HEK293 (cell line): Measurements from ENCODE around the gene CABP7.

Experiments used
- CTCF ChIP-seq: fragments of 450-650 bp; formaldehyde crosslinking; IDR thresholded peaks from 2 replicates; pipeline ENCODE4 v1.5.1; 2016; ENCODE audit warnings: missing biosample characterization, missing genetic modification characterization
- ELK4 ChIP-seq: IDR thresholded peaks from 2 replicates; pipeline ENCODE4 v1.6.1; 2011; ENCODE audit warnings: mild to moderate bottlenecking, low read depth, low read length, borderline replicate concordance
- HOXA7 ChIP-seq: sonication (generic); formaldehyde crosslinking; IDR thresholded peaks from 2 replicates; pipeline ENCODE4 v1.8.1; 2022; ENCODE audit warnings: missing genetic modification reagents, borderline replicate concordance
- KLF10 ChIP-seq: fragments of 450-650 bp; IDR thresholded peaks from 2 replicates; pipeline ENCODE4 v1.5.1; 2018; ENCODE audit warnings: missing biosample characterization, mild to moderate bottlenecking, missing genetic modification characterization
- ZBTB20 ChIP-seq: fragments of 450-650 bp; formaldehyde crosslinking; IDR thresholded peaks from 2 replicates; pipeline ENCODE4 v1.5.1; 2016; ENCODE audit warnings: missing biosample characterization, missing genetic modification characterization
- ZNF146 ChIP-seq: fragments of 450-650 bp; formaldehyde crosslinking; IDR thresholded peaks from 2 replicates; pipeline ENCODE4 v1.5.1; 2016; ENCODE audit warnings: missing biosample characterization, missing genetic modification characterization
- ZNF214 ChIP-seq: fragments of 450-650 bp; formaldehyde crosslinking; IDR thresholded peaks from 2 replicates; pipeline ENCODE4 v1.5.1; 2017; ENCODE audit warnings: missing biosample characterization, mild to moderate bottlenecking, missing genetic modification characterization, borderline replicate concordance
- ZNF362 ChIP-seq: fragments of 450-650 bp; formaldehyde crosslinking; IDR thresholded peaks from 2 replicates; pipeline ENCODE4 v1.5.1; 2016; ENCODE audit warnings: missing biosample characterization, missing genetic modification characterization
- ZNF473 ChIP-seq: fragments of 450-650 bp; formaldehyde crosslinking; IDR thresholded peaks from 2 replicates; pipeline ENCODE4 v1.5.1; 2017; ENCODE audit warnings: missing biosample characterization, missing genetic modification characterization
- ZNF558 ChIP-seq: fragments of 450-650 bp; formaldehyde crosslinking; IDR thresholded peaks from 2 replicates; pipeline ENCODE4 v1.5.1; 2016; ENCODE audit warnings: missing biosample characterization, missing genetic modification characterization
- ZNF585B ChIP-seq: fragments of 450-650 bp; formaldehyde crosslinking; IDR thresholded peaks from 2 replicates; pipeline ENCODE4 v1.5.1; 2016; ENCODE audit warnings: missing biosample characterization, missing genetic modification characterization
- TF ChIP-seq, protein P1 (sequence below): fragments of 450-650 bp; formaldehyde crosslinking; IDR thresholded peaks from 2 replicates; pipeline ENCODE4 v1.5.1; 2016; ENCODE audit warnings: missing biosample characterization, missing genetic modification characterization
- TF ChIP-seq, protein P2 (sequence below): fragments of 450-650 bp; formaldehyde crosslinking; IDR thresholded peaks from 2 replicates; pipeline ENCODE4 v1.5.1; 2016; ENCODE audit warnings: missing biosample characterization, missing genetic modification characterization

GRCh38 chr22:29717789-29718188, 2.0 kb upstream of the CABP7 start:
- TF ChIP-seq ZNF146 (tag by site-specific recombination) (no peak), CTCF (no peak), ZNF214 (tag by site-specific recombination) (no peak), KLF10 (tag by site-specific recombination) (no peak), ZNF558 (tag by site-specific recombination) (no peak), ZNF585B (no peak), ZNF473 (tag by site-specific recombination) (no peak), ELK4 (no peak), HOXA7 (CRISPR knock-in tag) (no peak), ZNF362 (no peak), ZBTB20 (tag by site-specific recombination) (no peak)
- TF ChIP-seq, protein P1, sequence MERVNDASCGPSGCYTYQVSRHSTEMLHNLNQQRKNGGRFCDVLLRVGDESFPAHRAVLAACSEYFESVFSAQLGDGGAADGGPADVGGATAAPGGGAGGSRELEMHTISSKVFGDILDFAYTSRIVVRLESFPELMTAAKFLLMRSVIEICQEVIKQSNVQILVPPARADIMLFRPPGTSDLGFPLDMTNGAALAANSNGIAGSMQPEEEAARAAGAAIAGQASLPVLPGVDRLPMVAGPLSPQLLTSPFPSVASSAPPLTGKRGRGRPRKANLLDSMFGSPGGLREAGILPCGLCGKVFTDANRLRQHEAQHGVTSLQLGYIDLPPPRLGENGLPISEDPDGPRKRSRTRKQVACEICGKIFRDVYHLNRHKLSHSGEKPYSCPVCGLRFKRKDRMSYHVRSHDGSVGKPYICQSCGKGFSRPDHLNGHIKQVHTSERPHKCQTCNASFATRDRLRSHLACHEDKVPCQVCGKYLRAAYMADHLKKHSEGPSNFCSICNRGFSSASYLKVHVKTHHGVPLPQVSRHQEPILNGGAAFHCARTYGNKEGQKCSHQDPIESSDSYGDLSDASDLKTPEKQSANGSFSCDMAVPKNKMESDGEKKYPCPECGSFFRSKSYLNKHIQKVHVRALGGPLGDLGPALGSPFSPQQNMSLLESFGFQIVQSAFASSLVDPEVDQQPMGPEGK (tag by site-specific recombination), result no peak
- TF ChIP-seq, protein P2, sequence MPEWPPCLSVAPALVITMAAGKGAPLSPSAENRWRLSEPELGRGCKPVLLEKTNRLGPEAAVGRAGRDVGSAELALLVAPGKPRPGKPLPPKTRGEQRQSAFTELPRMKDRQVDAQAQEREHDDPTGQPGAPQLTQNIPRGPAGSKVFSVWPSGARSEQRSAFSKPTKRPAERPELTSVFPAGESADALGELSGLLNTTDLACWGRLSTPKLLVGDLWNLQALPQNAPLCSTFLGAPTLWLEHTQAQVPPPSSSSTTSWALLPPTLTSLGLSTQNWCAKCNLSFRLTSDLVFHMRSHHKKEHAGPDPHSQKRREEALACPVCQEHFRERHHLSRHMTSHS (tag by site-specific recombination), result no peak
